ENCODE results near the gene TAOK1. TPM values are rescaled to one million over a fixed set of nuclear protein-coding genes. Genes with fewer than 3 reads are reported as not detected.

Gene TAOK1
- total RNA-seq, 1 experiment from 2014 or later = 56.3 TPM

GRCh38 chr17:29565643-29566472 is 175.7 kb downstream of the TAOK1 start:
- Histone ChIP-seq H3K4me2 (ENCODE audit: low read length) (peak overlapping the region; percentile 99), H3K36me3 (ENCODE audit: control insufficient read depth in 1 of 2, insufficient read depth in 2 of 2, low read length in 2 of 2) (peaks cover 3 to 4% of the 10 kb centered on the region in 2 experiments; a peak in 1 of 4 replicates), H4K20me1 (ENCODE audit: insufficient read depth) (no peaks in the 10 kb centered on the region), H3K9me2 (ENCODE audit: insufficient read depth) (no peaks in the 10 kb centered on the region), H3K4me3 (replicated peaks in 1 of 2; ENCODE audit: low read depth in 1 of 2, low read length in 2 of 2) (peak overlapping the region; percentile 79 to 82), H3K9ac (ENCODE audit: low read length) (peak overlapping the region; percentile 75), H3K79me2 (ENCODE audit: insufficient read depth, low read length) (peaks cover 10% of the 10 kb centered on the region; the same call in 1 of the 2 replicates), H3K27ac (ENCODE audit: low read depth, low read length) (peak overlapping the region; percentile 82), H3K27me3 (ENCODE audit: insufficient read depth, low read length) (no peaks in the 10 kb centered on the region), H3K4me1 (ENCODE audit: control insufficient read depth in 1 of 2, insufficient read depth in 2 of 2, low read length in 2 of 2) (peaks cover 13 to 25% of the 10 kb centered on the region in 2 experiments), H3K9me3 (ENCODE audit: control insufficient read depth in 1 of 2, insufficient read depth in 1 of 2, low read depth in 1 of 2, low read length in 2 of 2) (no peaks in the 10 kb centered on the region), H2AFZ (ENCODE audit: low read depth, low read length, poor library complexity, severe bottlenecking) (peak overlapping the region; percentile 59)
- POLR2A ChIA-PET = no interaction called here
- ATAC-seq (peak; percentile 37), DNase-seq (ENCODE audit: low read depth, low spot score) (peak; percentile 22)
- CTCF ChIA-PET = interaction anchor here (0.8 to 3.8 kb wide), 5 partner anchors 9 to 196 kb away, joined by 3 to 30 read pairs (median 4); partner anchors contain the start of gene ANKRD13B
- intact Hi-C loops (cut with micrococcal nuclease) = no loop called here
- RAD21 ChIA-PET (ENCODE audit: low non-redundant PET in 1 of 2, low total read pairs in 2 of 2, uncharacterized antibody in 2 of 2, unreplicated experiment in 2 of 2) = interaction anchor here (1.1 to 1.3 kb wide), 4 partner anchors 26 to 442 kb away, joined by 3 to 5 read pairs (median 3); no protein-coding TSS in a partner anchor
- BruUV-seq (replicated peaks) = TSS peak; percentile 30
- TF ChIP-seq MAX (IDR thresholded peaks at IDR 0.05) (peak; percentile 48), ATF3 (IDR thresholded peaks at IDR 0.05) (no peak), REST (IDR thresholded peaks at IDR 0.05; ENCODE audit: low read depth) (no peak), CBX3 (IDR thresholded peaks at IDR 0.05; ENCODE audit: low read depth) (no peak), TCF7L2 (IDR thresholded peaks at IDR 0.05; ENCODE audit: borderline replicate concordance, extremely low read depth, insufficient read depth, insufficient read length) (no peak), ELF1 (IDR thresholded peaks at IDR 0.05; ENCODE audit: borderline replicate concordance, low read depth) (no peak), POLR2A (IDR thresholded peaks at IDR 0.05; ENCODE audit: borderline replicate concordance, extremely low read depth, insufficient read depth, insufficient read length) (no peak), ZBTB33 (IDR thresholded peaks at IDR 0.05; ENCODE audit: extremely low read depth, insufficient replicate concordance, low read length) (no peak), FOSL1 (IDR thresholded peaks at IDR 0.05; ENCODE audit: low read depth) (no peak), EGR1 (IDR thresholded peaks at IDR 0.05; ENCODE audit: low read depth) (no peak), POLR2AphosphoS5 (IDR thresholded peaks at IDR 0.05; ENCODE audit: low read depth, low read length) (no peak), ZFX (IDR thresholded peaks at IDR 0.05) (no peak), EZH2phosphoT487 (IDR thresholded peaks at IDR 0.05; ENCODE audit: borderline replicate concordance) (no peak), CTCF (IDR thresholded peaks at IDR 0.05 in 2 of 3, conservative IDR thresholded peaks at IDR 0.05 in 1 of 3; ENCODE audit: borderline replicate concordance in 1 of 3, insufficient read depth in 1 of 3, low read depth in 2 of 3, low read length in 2 of 3) (peak; percentile 40 to 51 (median 46)), YY1 (IDR thresholded peaks at IDR 0.05; ENCODE audit: extremely low read depth, insufficient replicate concordance, low read depth, low read length) (no peak), CEBPB (IDR thresholded peaks at IDR 0.05; ENCODE audit: low read depth) (no peak), EZH2 (IDR thresholded peaks at IDR 0.05) (no peak), RAD21 (IDR thresholded peaks at IDR 0.05; ENCODE audit: low read depth) (peak; percentile 16; the same call in 1 of the 2 replicates)

Measured in HCT116 (cell line).